ENCODE data around the gene TMEM106C.

Gene TMEM106C

DNA sequence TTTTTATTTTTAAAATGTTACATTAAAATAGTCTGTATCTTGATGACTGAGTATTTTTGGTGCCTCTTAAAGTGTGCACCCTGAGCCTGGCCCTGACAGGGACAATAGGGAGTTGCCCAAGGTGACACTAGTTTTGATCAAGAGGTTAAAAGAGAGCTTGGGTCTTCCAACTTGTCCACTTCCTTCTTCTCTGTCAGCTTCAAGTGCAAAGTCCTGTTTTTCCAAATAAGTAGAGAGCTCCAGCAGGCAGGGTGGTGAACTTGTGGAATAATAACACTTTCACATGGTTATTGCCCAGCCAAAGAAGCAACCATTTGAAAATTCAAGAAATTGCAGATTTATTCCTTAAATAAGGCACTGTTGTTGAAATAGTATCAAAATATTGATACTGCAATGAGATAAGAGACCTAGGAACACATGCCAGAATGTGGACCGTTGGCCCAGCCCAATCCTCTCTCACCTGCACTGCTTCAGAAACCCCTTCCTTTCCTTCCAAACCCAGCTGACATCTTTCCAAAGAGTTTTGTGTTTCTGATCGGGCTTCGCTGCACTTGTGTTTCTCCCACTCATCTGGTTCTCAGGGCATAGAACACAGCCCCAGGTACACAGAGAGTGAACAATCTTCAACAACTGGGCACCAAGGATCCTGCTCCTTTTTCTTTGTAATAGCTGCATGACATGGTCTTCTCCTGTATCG is 54.7 kb downstream of the TMEM106C start:
- ATAC-seq: no peak

All from activated CD4-positive, CD25-positive, alpha-beta regulatory T cell treated with anti-CD3 and anti-CD28 coated beads, Interleukin-2, amount 50 U/mL, for 24 hours (primary cell).